CD14-positive monocyte (primary cell): ENCODE results near the gene IL3. TPM values are rescaled to one million over a fixed set of nuclear protein-coding genes. Genes with fewer than 3 reads are reported as not detected.

Experiments used
- DNase-seq, 3 donors: peaks; one replicate each; pipeline ENCODE4 v3.0.0-alpha.2; 2011 to 2022
- H2AFZ ChIP-seq: 2 replicates; pipeline ENCODE4 v1.6.0; 2012; ENCODE audit warnings: mild to moderate bottlenecking, low read depth, low read length, inconsistent platforms; ENCODE audit not compliant: insufficient read depth, poor library complexity, severe bottlenecking
- H3K27ac ChIP-seq, 2 donors: 1 replicate in 1 of 2; 2 replicates in 1 of 2; pipeline ENCODE4 v1.5.1; 2012 to 2013; ENCODE audit warnings: low read length in 2 of 2, control low read depth in 1 of 2, inconsistent platforms in 1 of 2, low read depth in 1 of 2, mild to moderate bottlenecking in 1 of 2
- H3K27me3 ChIP-seq, 2 donors: one replicate each; pipeline versions ENCODE4 v1.6.0 to v1.6.1; 2011 to 2013; ENCODE audit warnings: low read length in 2 of 2; ENCODE audit not compliant: control insufficient read depth in 2 of 2, insufficient read depth in 2 of 2
- H3K36me3 ChIP-seq, 2 donors: replicated peaks in 1 of 2; 1 replicate in 1 of 2; 2 replicates in 1 of 2; pipeline versions ENCODE4 v1.5.1 to v1.6.1; 2012 to 2013; ENCODE audit warnings: low read length in 2 of 2, control low read depth in 1 of 2, inconsistent platforms in 1 of 2, mild to moderate bottlenecking in 1 of 2; ENCODE audit not compliant: insufficient read depth in 2 of 2, control insufficient read depth in 1 of 2
- H3K4me1 ChIP-seq, 2 donors: 1 replicate in 1 of 2; 2 replicates in 1 of 2; pipeline versions ENCODE4 v1.5.1 to v1.6.1; 2012 to 2013; ENCODE audit warnings: low read length in 2 of 2, control low read depth in 1 of 2, inconsistent platforms in 1 of 2, mild to moderate bottlenecking in 1 of 2, moderate library complexity in 1 of 2; ENCODE audit not compliant: insufficient read depth in 2 of 2, control insufficient read depth in 1 of 2
- H3K4me2 ChIP-seq: replicated peaks from 2 replicates; pipeline ENCODE3; 2012; ENCODE audit warnings: low read length, moderate library complexity, mild to moderate bottlenecking; ENCODE audit not compliant: poor library complexity, severe bottlenecking; ENCODE audit errors: extremely low read depth
- H3K4me3 ChIP-seq, 3 experiments: fragments of 200-600 bp in 1 of 3; sonication (generic) in 1 of 3; replicated peaks in 1 of 3; 1 replicate in 2 of 3; 2 replicates in 1 of 3; pipeline ENCODE4 v1.5.1; 2011 to 2013; ENCODE audit warnings: low read length in 3 of 3, mild to moderate bottlenecking in 3 of 3, control low read depth in 2 of 3, low read depth in 2 of 3, inconsistent platforms in 1 of 3, moderate library complexity in 1 of 3
- H3K79me2 ChIP-seq: 2 replicates; pipeline ENCODE4 v1.6.0; 2012; ENCODE audit warnings: mild to moderate bottlenecking, control low read depth, inconsistent platforms, low read length, moderate library complexity; ENCODE audit not compliant: insufficient read depth
- H3K9ac ChIP-seq: 2 replicates; pipeline ENCODE4 v1.6.0; 2017; ENCODE audit warnings: low read length, mild to moderate bottlenecking; ENCODE audit not compliant: insufficient read depth, poor library complexity, severe bottlenecking
- H3K9me3 ChIP-seq, 2 donors: replicated peaks in 1 of 2; 1 replicate in 1 of 2; 2 replicates in 1 of 2; pipeline versions ENCODE4 v1.5.1 to v1.6.1; 2012 to 2013; ENCODE audit warnings: low read length in 2 of 2, control low read depth in 1 of 2; ENCODE audit not compliant: control insufficient read depth in 1 of 2, insufficient read depth in 1 of 2
- H4K20me1 ChIP-seq: 2 replicates; pipeline ENCODE4 v1.6.0; 2012; ENCODE audit warnings: mild to moderate bottlenecking, low read length, control low read depth, moderate library complexity; ENCODE audit not compliant: insufficient read depth
- H3K27ac Mint-ChIP-seq, 7 donors: one replicate each; pipeline ENCODE4 v1.8.0; 2020; ENCODE audit warnings: mild to moderate bottlenecking in 7 of 7, mixed read lengths in 7 of 7, moderate library complexity in 6 of 7, inconsistent platforms in 2 of 7
- H3K27me3 Mint-ChIP-seq, 3 donors: one replicate each; pipeline ENCODE4 v1.8.0; 2021 to 2022; ENCODE audit warnings: low read depth in 3 of 3, mild to moderate bottlenecking in 3 of 3, mixed read lengths in 3 of 3, moderate library complexity in 3 of 3, inconsistent platforms in 1 of 3
- H3K36me3 Mint-ChIP-seq, 2 donors: one replicate each; pipeline ENCODE4 v1.8.0; 2020; ENCODE audit warnings: mixed read lengths in 2 of 2, inconsistent platforms in 1 of 2, mild to moderate bottlenecking in 1 of 2
- H3K4me1 Mint-ChIP-seq: one replicate; pipeline ENCODE4 v1.8.0; 2020; ENCODE audit warnings: mild to moderate bottlenecking, mixed read lengths
- H3K4me3 Mint-ChIP-seq, 2 donors: one replicate each; pipeline ENCODE4 v1.8.0; 2020; ENCODE audit warnings: mild to moderate bottlenecking in 2 of 2, mixed read lengths in 2 of 2, moderate library complexity in 1 of 2
- H3K9me3 Mint-ChIP-seq, 7 donors: one replicate each; pipeline ENCODE4 v1.8.0; 2020 to 2022; ENCODE audit warnings: mixed read lengths in 7 of 7, mild to moderate bottlenecking in 6 of 7, moderate library complexity in 6 of 7, inconsistent platforms in 2 of 7
- WGBS: methylation state at CpG from one replicate; pipeline ENCODE4 v1.1.5; 2013; ENCODE audit warnings: missing lambda C conversion rate; ENCODE audit not compliant: insufficient coverage; 5-methylcytosine and 5-hydroxymethylcytosine counted together
- intact Hi-C, 2 donors: fragments of 100-400 bp; cut with micrococcal nuclease; formaldehyde crosslinking; loops; one replicate each; pipeline versions ENCODE4 v1.15.0 to v1.15.1; 2023
- polyA plus RNA-seq, 3 donors: library from polyadenylated mRNA; depleted of rRNA in 1 of 3; unstranded in 2 of 3; stranded (reverse) in 1 of 3; fragments of 300-500 nt in 2 of 3; fragments of >200 nt in 1 of 3; fragmentation: Illumina TruSeq in 2 of 3; gene quantifications; 1 replicate in 2 of 3; 2 replicates in 1 of 3; pipeline ENCODE4 v1.2.3, GENCODE V29; 2012 to 2021
- TF ChIP-seq, protein P1 (sequence below): fragments of 200-600 bp; IDR thresholded peaks from one replicate; pipeline ENCODE4 v1.8.0; 2022; ENCODE audit warnings: antibody characterized with exemption, mild to moderate bottlenecking

The IL3 gene
- polyA plus RNA-seq, 3 donors = not detected

GRCh38 chr5:132013711-132014110, 46.7 kb upstream of the IL3 start:
- TF ChIP-seq, protein P1, sequence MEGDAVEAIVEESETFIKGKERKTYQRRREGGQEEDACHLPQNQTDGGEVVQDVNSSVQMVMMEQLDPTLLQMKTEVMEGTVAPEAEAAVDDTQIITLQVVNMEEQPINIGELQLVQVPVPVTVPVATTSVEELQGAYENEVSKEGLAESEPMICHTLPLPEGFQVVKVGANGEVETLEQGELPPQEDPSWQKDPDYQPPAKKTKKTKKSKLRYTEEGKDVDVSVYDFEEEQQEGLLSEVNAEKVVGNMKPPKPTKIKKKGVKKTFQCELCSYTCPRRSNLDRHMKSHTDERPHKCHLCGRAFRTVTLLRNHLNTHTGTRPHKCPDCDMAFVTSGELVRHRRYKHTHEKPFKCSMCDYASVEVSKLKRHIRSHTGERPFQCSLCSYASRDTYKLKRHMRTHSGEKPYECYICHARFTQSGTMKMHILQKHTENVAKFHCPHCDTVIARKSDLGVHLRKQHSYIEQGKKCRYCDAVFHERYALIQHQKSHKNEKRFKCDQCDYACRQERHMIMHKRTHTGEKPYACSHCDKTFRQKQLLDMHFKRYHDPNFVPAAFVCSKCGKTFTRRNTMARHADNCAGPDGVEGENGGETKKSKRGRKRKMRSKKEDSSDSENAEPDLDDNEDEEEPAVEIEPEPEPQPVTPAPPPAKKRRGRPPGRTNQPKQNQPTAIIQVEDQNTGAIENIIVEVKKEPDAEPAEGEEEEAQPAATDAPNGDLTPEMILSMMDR = no peak
- no peaks in the 10 kb centered on the region for H4K20me1 ChIP-seq
- H3K27ac ChIP-seq = no peak overlapping the region
- H3K36me3 Mint-ChIP-seq = peaks cover 0 to 2% of the 10 kb centered on the region in 2 donors
- no peak overlapping the region for H3K9ac ChIP-seq
- peaks cover 39 to 73% of the 10 kb centered on the region in 2 donors for H3K27me3 ChIP-seq
- peak overlapping the region in 1 of 2 donors; percentile 5 for H3K4me3 Mint-ChIP-seq
- no peak overlapping the region for H3K4me3 ChIP-seq
- peaks cover 0 to 14% (median 7%) of the 10 kb centered on the region in 7 donors for H3K9me3 Mint-ChIP-seq
- H3K27me3 Mint-ChIP-seq = peaks cover 56 to 86% (median 64%) of the 10 kb centered on the region in 3 donors
- H3K4me1 ChIP-seq = peaks cover 6 to 11% of the 10 kb centered on the region in 2 donors
- intact Hi-C loops = no loop called here
- H3K27ac Mint-ChIP-seq = no peak overlapping the region
- H2AFZ ChIP-seq = no peak overlapping the region
- 100% methylated on average over 2 of the region's 2 CpGs for WGBS
- H3K4me2 ChIP-seq = no peak overlapping the region
- H3K9me3 ChIP-seq = peaks cover 0 to 14% of the 10 kb centered on the region in 2 donors
- H3K79me2 ChIP-seq = no peaks in the 10 kb centered on the region
- peaks cover 12% of the 10 kb centered on the region for H3K4me1 Mint-ChIP-seq
- H3K36me3 ChIP-seq = no peaks in the 10 kb centered on the region
- no peak for DNase-seq

DNA sequence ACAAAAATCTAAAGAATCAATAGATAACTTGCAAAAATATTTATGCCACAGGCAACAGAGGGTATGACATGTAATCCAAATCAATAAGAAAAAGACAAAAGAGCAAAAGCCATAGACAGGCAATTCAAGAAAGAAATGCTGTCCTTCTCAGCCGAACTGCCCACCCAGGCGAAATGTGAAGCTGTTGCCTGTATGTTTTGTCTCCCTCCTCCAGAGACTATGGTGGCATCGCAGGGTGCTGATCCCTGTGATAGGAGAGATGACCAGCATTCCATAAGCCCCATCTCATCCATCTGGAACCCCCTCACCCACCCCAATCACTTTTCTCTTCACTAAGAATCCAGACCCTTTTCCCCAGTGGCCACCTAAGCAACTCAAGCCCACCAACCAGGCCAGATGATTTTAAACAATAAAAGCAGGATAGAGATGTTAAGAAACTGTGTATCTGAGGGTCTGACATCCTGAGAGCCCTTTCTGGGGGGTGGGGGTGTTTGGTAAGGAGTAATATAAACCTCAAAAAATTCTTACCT, 43.7 kb upstream of the IL3 start:
- Histone ChIP-seq H2AFZ (no peak overlapping the region), H3K27ac (no peak overlapping the region), H4K20me1 (no peaks in the 10 kb centered on the region), H3K4me2 (no peak overlapping the region), H3K4me1 (peaks cover 1% of the 10 kb centered on the region in 2 donors), H3K9ac (no peak overlapping the region), H3K9me3 (peaks cover 0 to 7% of the 10 kb centered on the region in 2 donors), H3K4me3 (no peak overlapping the region), H3K79me2 (no peaks in the 10 kb centered on the region), H3K36me3 (no peaks in the 10 kb centered on the region), H3K27me3 (peaks cover 18 to 54% of the 10 kb centered on the region in 2 donors)
- Mint-ChIP-seq H3K27me3 (peaks cover 37 to 68% (median 40%) of the 10 kb centered on the region in 3 donors), H3K36me3 (peaks cover 0 to 2% of the 10 kb centered on the region in 2 donors), H3K4me3 (peak overlapping the region in 1 of 2 donors; percentile 6), H3K9me3 (peaks cover 0 to 11% (median 0%) of the 10 kb centered on the region in 7 donors), H3K27ac (no peak overlapping the region), H3K4me1 (peaks cover 7% of the 10 kb centered on the region)
- intact Hi-C loops = no loop called here
- 90% methylated on average over 3 of the region's 3 CpGs for WGBS
- DNase-seq = no peak
- TF ChIP-seq, protein P1 = no peak
